ENCODE measurements around the gene TBX18.

DNA sequence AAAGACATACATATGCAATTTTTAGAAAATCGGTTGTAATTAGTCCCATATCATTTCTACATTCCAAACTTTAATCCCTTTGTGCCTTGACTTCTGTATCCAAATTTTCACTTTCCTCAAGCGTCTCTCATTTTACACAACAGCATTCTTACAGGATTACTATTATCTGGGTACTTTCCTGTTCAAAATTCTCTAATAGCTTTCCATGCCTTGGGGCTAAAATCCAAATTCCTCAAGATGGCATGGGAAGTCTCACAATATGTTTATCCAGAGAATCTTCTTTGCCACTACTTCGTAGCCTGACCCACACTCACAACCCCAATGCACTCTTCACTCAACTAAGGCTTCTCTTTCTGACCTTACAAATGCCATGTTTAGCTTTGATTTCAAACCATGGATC, 125.0 kb downstream of the TBX18 start:
- TF ChIP-seq, protein P1, sequence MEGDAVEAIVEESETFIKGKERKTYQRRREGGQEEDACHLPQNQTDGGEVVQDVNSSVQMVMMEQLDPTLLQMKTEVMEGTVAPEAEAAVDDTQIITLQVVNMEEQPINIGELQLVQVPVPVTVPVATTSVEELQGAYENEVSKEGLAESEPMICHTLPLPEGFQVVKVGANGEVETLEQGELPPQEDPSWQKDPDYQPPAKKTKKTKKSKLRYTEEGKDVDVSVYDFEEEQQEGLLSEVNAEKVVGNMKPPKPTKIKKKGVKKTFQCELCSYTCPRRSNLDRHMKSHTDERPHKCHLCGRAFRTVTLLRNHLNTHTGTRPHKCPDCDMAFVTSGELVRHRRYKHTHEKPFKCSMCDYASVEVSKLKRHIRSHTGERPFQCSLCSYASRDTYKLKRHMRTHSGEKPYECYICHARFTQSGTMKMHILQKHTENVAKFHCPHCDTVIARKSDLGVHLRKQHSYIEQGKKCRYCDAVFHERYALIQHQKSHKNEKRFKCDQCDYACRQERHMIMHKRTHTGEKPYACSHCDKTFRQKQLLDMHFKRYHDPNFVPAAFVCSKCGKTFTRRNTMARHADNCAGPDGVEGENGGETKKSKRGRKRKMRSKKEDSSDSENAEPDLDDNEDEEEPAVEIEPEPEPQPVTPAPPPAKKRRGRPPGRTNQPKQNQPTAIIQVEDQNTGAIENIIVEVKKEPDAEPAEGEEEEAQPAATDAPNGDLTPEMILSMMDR (IDR thresholded peaks at IDR 0.05 in 2 of 3, conservative IDR thresholded peaks at IDR 0.05 in 1 of 3; ENCODE audit: borderline replicate concordance in 1 of 3, insufficient read depth in 1 of 3, low read depth in 2 of 3, low read length in 2 of 3): no peak
- TF ChIP-seq POLR2A (IDR thresholded peaks at IDR 0.05; ENCODE audit: borderline replicate concordance, extremely low read depth, insufficient read depth, insufficient read length) (no peak), POLR2AphosphoS5 (IDR thresholded peaks at IDR 0.05; ENCODE audit: low read depth, low read length) (no peak)
- TF ChIP-seq, protein P2, sequence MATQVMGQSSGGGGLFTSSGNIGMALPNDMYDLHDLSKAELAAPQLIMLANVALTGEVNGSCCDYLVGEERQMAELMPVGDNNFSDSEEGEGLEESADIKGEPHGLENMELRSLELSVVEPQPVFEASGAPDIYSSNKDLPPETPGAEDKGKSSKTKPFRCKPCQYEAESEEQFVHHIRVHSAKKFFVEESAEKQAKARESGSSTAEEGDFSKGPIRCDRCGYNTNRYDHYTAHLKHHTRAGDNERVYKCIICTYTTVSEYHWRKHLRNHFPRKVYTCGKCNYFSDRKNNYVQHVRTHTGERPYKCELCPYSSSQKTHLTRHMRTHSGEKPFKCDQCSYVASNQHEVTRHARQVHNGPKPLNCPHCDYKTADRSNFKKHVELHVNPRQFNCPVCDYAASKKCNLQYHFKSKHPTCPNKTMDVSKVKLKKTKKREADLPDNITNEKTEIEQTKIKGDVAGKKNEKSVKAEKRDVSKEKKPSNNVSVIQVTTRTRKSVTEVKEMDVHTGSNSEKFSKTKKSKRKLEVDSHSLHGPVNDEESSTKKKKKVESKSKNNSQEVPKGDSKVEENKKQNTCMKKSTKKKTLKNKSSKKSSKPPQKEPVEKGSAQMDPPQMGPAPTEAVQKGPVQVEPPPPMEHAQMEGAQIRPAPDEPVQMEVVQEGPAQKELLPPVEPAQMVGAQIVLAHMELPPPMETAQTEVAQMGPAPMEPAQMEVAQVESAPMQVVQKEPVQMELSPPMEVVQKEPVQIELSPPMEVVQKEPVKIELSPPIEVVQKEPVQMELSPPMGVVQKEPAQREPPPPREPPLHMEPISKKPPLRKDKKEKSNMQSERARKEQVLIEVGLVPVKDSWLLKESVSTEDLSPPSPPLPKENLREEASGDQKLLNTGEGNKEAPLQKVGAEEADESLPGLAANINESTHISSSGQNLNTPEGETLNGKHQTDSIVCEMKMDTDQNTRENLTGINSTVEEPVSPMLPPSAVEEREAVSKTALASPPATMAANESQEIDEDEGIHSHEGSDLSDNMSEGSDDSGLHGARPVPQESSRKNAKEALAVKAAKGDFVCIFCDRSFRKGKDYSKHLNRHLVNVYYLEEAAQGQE (IDR thresholded peaks at IDR 0.05; ENCODE audit: low read depth): no peak
- TF ChIP-seq, protein P3, sequence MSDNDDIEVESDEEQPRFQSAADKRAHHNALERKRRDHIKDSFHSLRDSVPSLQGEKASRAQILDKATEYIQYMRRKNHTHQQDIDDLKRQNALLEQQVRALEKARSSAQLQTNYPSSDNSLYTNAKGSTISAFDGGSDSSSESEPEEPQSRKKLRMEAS (IDR thresholded peaks at IDR 0.05): no peak

Measured in HCT116 (cell line).